HepG2 (cell line): ENCODE measurements around the gene PRR19.

Source experiments
- DR1 ChIP-seq: sonication (generic); formaldehyde crosslinking; IDR thresholded peaks from 2 replicates; pipeline ENCODE4 v1.8.0; 2021; ENCODE audit warnings: mild to moderate bottlenecking, missing genetic modification reagents, inconsistent platforms
- EZH2 ChIP-seq: conservative IDR thresholded peaks from 2 replicates; pipeline ENCODE4 v1.6.1; 2012; ENCODE audit warnings: mild to moderate bottlenecking, low read depth, low read length, moderate library complexity
- GABPA ChIP-seq, 2 experiments: IDR thresholded peaks; 2 replicates each; pipeline ENCODE4 v1.6.1; 2011 to 2016; ENCODE audit warnings: low read depth in 2 of 2, low read length in 1 of 2, missing biosample characterization in 1 of 2, missing genetic modification characterization in 1 of 2
- GABPB1 ChIP-seq: IDR thresholded peaks from 2 replicates; pipeline ENCODE4 v1.6.1; 2016; ENCODE audit warnings: mild to moderate bottlenecking, missing genetic modification reagents, moderate library complexity, missing compliant biosample characterization
- HMGXB3 ChIP-seq: sonication (generic); formaldehyde crosslinking; IDR thresholded peaks from 2 replicates; pipeline ENCODE4 v1.4.0; 2020; ENCODE audit warnings: missing genetic modification reagents, borderline replicate concordance
- MTERF4 ChIP-seq: sonication (generic); formaldehyde crosslinking; IDR thresholded peaks from 2 replicates; pipeline ENCODE4 v1.8.0; 2023; ENCODE audit warnings: mild to moderate bottlenecking, missing genetic modification reagents
- POLR2AphosphoS5 ChIP-seq: IDR thresholded peaks from 2 replicates; pipeline ENCODE4 v1.6.1; 2012; ENCODE audit warnings: low read depth, low read length
- SATB2 ChIP-seq: sonication (generic); formaldehyde crosslinking; IDR thresholded peaks from 2 replicates; pipeline ENCODE4 v1.5.0; 2020; ENCODE audit warnings: missing genetic modification reagents
- SRSF1 ChIP-seq: fragments of 200-400 bp; formaldehyde crosslinking; optimal IDR thresholded peaks from 2 replicates; pipeline ENCODE3; 2017; ENCODE audit warnings: mild to moderate bottlenecking, low read depth, low read length, moderate library complexity
- UBTF ChIP-seq: sonication (generic); formaldehyde crosslinking; IDR thresholded peaks from 2 replicates; pipeline ENCODE4 v1.4.0; 2020; ENCODE audit warnings: mild to moderate bottlenecking, missing genetic modification reagents
- ZBTB3 ChIP-seq: sonication (generic); formaldehyde crosslinking; IDR thresholded peaks from 2 replicates; pipeline ENCODE4 v1.4.0; 2020; ENCODE audit warnings: low read depth, mild to moderate bottlenecking, moderate library complexity, missing genetic modification reagents, borderline replicate concordance
- ZNF281 ChIP-seq: sonication (generic); formaldehyde crosslinking; IDR thresholded peaks from 2 replicates; pipeline ENCODE4 v1.4.0; 2020; ENCODE audit warnings: missing genetic modification reagents, borderline replicate concordance
- ZNF672 ChIP-seq: sonication (generic); formaldehyde crosslinking; IDR thresholded peaks from 2 replicates; pipeline ENCODE4 v1.8.1; 2022; ENCODE audit warnings: missing genetic modification reagents

- TF ChIP-seq SATB2 (CRISPR knock-in tag) (no peak), GABPA (IDR thresholded peaks at IDR 0.05; ENCODE audit: low read depth, low read length) (no peak), GABPA (CRISPR knock-in tag; IDR thresholded peaks at IDR 0.05; ENCODE audit: low read depth) (no peak), ZNF672 (CRISPR knock-in tag) (no peak), SRSF1 (no peak), UBTF (CRISPR knock-in tag) (no peak), ZBTB3 (CRISPR knock-in tag) (no peak), POLR2AphosphoS5 (no peak), MTERF4 (CRISPR knock-in tag) (no peak), GABPB1 (CRISPR knock-in tag) (no peak), EZH2 (no peak), HMGXB3 (no peak), DR1 (CRISPR knock-in tag) (no peak), ZNF281 (CRISPR knock-in tag) (no peak)
These were observed 12.3 kb upstream of the PRR19 start for GRCh38 chr19:42289556-42290041.
